Fibroblast of skin of left quadriceps (primary cell): ENCODE results near the gene EEIG2.

Experiments used
- DNase-seq, 2 experiments: peaks; one replicate each; pipeline ENCODE4 v3.0.0-alpha.2; 2013; ENCODE audit warnings: low read depth in 2 of 2

Gene EEIG2

DNA sequence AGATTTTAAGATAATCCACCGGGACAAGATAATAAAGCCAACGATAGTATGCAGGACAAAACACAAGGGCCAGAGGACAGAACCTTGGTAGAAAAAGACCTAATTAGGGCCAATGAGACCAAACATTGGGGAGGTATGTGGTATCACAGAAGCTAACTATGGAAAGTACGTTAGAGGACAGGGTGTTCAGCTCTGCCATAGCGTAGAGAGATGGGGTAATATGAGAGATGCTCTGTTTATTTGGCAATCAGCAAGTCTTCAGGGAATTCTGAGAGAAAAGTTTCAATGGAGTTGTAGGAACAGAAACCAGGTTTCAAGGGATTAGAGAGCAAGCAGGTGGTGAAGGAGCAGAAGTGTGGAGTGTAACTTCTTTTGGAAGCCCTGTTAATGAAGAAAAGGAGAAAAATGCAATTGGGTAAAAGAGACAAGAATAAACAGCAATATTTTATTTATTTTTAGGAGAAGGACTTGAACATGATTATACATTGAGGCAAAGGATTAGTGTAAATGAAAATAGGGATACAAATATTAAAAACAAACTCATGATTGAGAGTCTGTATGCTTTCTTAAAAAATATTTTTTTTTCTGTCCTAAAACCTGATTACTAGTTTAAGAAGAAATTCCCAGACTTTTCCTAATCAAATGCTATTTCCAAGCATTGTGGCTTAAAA lies 24.0 kb downstream of the EEIG2 start:
- no peak for DNase-seq

DNA sequence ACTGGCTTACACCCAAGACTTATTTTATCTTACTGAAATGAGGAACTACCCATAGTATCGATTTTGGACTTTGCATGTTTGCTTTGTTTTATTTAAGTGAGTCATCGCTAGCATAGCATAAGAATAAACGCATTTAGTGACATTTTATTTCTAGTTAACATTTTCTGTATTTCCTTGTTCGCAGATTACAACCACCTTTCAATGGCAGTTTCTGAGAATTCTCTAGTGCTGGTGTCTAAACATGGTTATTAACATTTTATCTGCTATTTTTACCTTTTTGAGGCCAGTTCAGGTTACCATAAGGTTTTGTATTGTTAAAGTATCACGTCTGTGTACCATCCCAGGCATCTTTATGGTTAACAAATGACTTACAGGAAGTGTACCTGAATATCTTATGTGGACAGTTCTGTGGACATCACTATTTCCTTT lies 24.5 kb downstream of the EEIG2 start:
- DNase-seq: no peak

DNA sequence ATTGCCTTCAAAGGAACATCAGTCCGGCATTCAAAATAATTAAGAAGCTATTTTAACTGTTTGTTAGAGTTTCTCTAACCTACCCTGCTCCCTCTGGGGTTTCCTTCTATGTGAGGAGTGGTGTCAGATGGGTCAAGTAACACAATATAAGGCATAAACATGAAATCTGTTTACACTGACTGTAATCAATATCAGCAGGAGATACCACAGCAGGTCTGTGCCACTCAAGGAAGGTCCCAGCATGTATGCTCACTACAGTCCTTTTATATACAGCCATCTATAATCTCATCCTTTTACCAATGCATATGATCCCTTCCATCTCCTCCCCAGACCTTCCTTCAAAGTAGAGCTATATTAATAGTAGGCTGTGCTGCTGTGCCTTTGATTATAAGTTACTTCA lies 25.4 kb downstream of the EEIG2 start:
- DNase-seq: no peak

DNA sequence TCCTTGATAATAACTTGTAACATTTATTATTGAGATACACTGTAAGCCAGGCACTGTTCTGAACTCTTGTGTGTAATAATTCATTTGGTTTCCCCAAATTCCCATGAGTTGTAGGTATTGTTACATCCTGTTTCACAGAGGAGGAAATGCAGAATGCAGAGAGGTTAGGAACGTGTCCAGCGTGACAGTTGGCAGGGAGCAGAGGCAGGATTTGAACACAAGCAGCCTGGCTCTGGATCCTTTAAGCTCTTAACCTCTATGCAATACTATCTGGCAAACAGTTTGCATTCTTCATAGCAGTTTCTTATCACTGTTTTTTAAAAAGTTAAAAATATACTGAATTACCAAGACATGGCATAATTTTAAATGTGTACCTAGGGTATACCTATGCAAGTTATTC lies 30.5 kb downstream of the EEIG2 start:
- no peak for DNase-seq

DNA sequence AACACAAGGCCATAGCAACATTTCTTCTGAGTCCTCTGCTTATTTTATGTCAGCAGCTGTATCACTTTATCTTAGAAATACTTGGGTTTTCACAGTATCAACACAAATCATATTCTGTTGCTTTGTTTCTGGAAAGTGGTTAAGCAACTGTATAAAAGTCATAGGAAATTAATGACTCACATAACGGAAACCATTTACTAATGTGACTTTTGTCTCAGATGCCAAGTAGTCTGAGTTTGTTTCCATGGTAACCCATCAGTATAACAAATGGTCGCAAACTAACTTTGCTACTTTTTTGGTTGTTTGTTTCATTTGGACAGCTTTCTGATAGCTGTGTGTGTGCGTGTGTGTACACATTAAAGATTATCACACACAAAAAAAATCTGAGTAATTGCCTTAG lies 31.1 kb downstream of the EEIG2 start:
- DNase-seq: peak; percentile 86 to 88

DNA sequence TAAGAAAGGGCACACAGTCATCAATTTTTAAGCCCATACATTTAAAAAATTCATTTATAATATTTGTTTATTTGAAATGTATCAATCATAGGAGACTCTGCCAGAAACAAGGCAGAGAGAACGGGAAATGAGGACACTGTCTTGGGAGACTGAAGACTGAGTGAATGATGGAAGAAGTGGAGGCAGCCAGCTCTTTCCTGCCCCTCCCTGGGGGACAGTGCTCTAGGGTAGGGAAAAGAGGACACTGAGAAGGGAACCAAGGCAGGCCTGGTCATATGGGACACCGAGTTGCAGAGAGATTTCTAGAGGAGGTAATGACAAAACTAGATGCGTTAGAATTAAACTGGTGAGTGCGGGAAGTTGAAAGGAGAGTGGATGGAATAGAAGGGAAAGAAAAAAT lies 31.6 kb downstream of the EEIG2 start:
- DNase-seq: no peak

DNA sequence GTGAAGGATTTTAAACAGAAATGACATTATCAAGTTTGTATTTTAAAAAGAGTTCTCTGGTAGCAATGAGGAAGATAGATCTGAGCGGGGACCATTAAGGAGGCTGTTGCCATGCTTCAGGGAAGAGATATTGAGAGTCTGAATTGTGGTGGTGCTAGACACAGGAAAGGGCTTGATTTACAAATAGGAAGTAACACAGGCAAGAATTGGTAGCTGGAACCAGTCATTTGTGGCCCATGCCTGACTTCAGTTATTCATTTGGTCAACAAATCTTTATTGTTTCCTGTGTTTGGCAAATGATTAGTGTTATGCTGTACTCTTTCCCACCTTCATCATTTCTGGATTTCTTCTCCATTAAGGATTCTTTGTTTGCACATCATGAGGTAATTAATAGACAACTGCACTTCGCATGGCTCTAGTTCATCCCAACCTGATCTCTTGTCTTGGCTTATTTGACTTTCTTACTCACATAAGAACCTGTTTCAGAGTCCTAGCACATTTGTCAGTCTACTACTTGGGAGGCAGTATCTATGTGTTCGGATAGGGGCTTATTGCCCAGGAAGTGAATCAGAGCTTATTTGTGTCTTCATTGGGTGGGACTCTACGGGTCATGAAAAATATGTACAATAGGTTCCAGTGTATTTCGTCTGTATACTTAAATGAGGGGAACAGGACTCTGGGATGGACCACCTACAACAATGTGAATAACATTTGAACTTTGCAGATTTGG lies 32.3 kb downstream of the EEIG2 start:
- no peak for DNase-seq

DNA sequence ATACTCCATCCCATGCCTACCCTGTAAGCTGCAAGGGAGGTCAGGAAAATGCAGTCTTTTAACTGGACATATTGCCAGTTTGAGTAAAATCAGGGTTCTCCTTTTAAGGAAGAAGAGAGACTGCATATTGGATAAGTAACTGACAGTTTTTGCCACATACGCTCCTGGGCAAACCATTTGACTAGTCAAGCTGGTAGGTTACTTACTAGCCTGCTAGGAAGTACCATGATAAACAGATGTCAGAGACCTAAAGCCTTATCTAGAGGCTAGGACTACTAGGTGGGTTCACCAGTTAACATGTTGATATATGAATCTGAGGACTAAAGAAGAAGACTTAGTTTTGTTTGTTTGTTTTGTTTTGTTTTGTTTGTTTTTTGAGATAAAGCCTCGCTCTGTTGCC lies 33.5 kb downstream of the EEIG2 start:
- DNase-seq: no peak

DNA sequence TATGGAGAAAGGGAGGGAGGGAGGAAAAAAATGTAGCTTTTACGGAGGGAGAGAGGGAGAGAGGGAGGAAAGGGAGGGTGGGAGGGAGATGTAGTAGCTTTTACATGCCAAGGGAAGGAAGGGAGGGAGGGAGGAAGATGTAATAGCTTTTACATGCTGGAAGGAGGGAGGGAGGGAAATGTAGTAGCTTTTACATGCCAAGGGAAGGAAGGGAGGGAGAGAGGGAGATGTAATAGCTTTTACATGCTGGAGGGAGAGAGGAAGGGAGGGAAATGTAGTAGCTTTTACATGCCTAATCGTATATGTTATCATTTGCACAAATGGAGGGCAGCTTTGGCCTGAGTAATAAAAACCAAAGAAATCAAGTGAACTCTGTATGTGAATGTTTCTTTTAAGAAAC lies 35.6 kb downstream of the EEIG2 start:
- no peak for DNase-seq

DNA sequence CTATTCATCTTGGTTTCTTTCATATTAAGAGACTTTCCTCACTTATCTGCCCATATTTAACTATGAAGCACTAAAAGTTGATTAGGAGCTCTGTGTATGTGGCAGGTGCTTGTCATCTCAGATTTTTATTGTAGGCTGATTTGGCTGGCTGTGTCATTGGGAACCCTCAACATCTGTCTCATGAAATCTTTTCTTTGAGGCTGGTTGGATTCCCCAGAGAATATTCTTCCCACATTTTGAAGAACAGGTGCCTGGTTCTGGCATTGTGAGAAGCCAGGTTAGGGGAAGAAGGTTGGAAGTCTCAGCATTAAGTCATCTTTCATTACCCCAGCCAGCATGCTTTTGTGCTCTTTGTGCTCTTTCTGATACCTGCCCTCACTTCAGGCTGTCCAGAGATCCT lies 37.1 kb downstream of the EEIG2 start:
- no peak for DNase-seq

DNA sequence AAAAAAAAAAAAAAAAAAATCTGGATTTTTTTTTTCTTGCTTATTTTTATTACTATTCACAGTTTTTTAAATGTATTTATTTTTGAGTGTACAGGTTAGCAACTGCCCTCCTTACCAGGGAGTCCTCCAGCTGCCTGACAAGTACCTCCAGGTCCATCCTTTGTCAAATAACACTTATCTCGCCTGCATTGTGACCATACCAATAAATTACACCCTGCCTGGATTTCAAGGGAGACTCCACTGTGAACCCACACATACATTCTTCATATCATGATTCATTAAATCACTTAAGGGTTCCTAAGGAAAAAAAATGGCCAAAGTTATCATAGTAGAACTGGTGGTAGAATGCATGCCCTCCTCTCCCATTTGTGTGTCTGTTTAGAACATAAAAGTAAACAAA lies 38.4 kb downstream of the EEIG2 start:
- no peak for DNase-seq

DNA sequence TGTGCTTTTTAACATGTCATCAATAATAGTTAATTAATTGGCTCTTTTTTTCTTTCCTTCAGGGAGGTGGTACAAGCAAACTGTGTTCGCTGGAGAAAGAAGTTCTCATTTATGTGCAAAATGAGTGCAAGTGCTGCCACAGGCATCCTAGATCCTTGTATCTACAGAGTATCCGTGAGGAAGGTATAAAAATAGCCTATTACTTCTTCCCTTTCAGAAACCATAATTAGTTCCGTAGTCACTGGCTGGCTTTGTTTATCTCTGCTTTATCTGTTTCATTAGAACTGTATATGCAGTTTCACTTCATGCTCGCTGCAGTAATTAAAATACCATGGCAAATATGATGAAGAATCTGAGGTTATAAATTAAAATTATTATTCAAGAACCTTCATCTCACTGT lies 40.6 kb downstream of the EEIG2 start:
- DNase-seq: no peak

DNA sequence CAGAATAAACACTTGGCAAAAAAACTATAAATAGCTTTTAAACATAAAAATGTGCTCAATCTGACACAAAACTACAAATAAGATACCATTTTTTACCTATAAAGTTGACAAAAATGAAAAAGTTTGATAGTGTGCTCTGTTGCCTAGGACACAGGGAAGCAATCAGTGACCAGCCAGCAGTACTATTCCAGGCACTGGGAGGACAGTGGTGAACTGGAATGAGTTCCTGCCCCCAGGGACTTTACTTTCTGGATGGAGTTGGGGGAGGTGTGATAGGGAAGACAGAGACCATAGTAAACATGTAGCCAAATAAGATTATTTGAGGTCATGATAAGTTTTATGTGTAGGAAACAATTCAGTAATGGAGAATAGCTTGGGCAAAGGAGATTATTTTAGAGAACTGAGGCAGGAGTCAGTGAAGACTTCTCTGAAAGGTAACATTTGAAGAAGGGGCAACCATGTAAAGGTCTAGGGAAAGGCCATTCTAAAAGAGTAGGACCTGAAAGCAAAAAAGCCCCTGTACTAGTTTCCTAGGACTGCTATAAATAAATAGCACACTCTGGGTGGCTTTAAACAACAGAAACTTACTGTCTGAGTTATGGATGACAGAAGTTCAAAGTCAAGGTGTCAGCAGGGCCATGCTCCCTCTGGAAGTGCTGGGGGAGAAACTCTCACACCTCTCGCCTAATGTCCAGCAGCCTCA lies 42.0 kb downstream of the EEIG2 start:
- DNase-seq: no peak

DNA sequence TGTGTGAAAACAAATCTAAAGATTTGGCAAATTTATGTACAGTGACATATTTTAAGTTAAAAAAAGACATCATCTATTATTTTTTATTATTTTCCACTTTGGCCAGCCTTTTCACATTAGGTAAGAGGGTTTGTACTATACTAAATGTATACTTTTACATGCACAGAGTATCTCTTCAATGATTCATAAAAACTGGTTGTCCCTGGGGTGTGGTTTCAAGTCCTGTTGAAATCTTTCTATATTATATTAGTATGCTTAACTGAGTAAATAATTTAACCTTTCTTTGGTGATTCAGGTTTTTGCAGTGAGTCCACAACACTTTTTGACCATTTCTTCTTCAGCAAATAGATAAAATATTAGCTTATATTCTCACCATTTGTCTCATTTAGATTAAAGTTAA lies 45.7 kb downstream of the EEIG2 start:
- DNase-seq: no peak

DNA sequence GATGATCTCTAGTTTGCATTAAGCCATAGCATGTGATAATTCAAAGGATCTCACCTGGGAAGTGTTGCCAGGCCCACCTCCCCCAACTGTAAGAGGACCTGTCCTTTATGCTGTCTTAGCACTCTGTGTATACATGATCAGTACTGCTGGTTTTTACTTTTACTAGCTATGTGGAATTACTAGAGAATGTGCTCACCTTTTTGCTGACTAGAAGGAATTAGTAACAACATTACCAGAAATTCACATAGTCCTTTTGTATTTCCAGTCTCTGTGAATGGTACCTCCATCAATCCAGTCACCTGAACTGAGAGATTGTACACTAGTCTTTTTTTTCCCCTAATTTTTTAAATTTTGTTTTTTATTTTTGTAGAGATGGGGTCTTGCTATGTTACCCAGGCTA lies 46.6 kb downstream of the EEIG2 start:
- DNase-seq: no peak

DNA sequence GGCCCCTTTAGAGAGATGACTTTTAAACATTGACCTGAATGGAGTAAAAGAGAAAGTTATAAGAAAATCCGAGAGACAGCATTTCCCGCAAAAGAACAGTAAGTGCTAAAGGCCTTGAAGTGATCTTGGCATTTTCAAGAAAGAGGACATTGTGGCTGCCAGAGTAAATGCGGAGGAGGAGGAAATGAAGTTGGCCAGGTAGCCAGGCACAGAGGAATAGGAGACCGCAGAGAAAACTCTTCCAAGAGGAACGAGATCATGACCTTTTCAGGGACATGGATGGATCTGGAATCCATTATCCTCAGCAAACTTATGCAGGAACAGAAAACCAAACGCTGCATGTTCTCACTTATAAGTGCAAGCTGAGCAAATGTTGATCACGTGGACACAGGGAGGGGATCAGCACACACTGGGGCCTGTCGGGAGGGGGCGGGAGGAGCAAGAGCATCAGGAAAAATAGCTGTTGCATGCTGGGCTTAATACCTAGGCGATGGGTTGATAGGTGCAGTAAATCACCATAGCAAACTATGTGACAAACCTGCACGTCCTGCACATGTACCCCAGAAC lies 49.7 kb downstream of the EEIG2 start:
- no peak for DNase-seq
